ENCODE results near the gene FAM50B. TPM values are rescaled to one million over a fixed set of nuclear protein-coding genes. Genes with fewer than 3 reads are reported as not detected.

The FAM50B gene
- total RNA-seq, 1 experiment from 2014 or later, result 3.3 TPM

DNA sequence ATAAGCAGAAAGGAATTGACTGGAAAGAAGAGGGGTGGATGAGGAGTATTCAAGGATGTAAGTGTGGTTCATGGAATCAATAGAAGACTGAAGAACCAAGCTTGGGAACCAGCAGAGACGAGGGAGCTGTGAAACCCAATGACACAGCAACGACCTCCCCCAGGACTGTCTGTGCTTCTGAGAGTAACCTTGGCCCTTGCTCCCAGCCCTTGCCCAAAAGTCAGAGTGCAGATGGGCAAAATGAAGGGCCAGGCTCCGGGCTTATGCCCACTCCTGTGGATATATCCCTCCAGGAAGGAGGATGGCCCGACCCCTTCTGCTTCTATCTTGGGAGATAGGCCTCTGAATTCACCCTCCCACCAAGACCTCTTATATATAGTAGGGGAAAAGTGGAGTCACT is 24.9 kb downstream of the FAM50B start:
- Histone ChIP-seq H3K18ac (ENCODE audit: insufficient read length, low read depth, low read length) (no peak overlapping the region), H2BK15ac (ENCODE audit: low read depth, low read length) (no peak overlapping the region), H3K23ac (ENCODE audit: insufficient read length, low read depth, low read length) (no peak overlapping the region), H3K14ac (ENCODE audit: insufficient read depth, low read length) (no peak overlapping the region), H3K27ac (ENCODE audit: insufficient read length, low read depth, low read length) (no peak overlapping the region), H3K56ac (ENCODE audit: insufficient read length, low read depth, low read length) (no peak overlapping the region), H3T11ph (ENCODE audit: low read length) (no peak overlapping the region), H3K79me1 (ENCODE audit: insufficient read depth, low read depth, low read length, poor library complexity, severe bottlenecking) (no peaks in the 10 kb centered on the region), H2AFZ (ENCODE audit: low read length) (no peak overlapping the region), H2BK12ac (ENCODE audit: insufficient read length, low read depth, low read length) (no peak overlapping the region), H2BK20ac (ENCODE audit: low read depth, low read length, poor library complexity, severe bottlenecking) (no peak overlapping the region), H4K8ac (replicated peaks; ENCODE audit: insufficient read length, low read depth, low read length) (no peak overlapping the region), H3K9ac (ENCODE audit: extremely low read depth, insufficient read length, low read length) (no peak overlapping the region), H3K4me1 (ENCODE audit: insufficient read depth, low read length) (no peaks in the 10 kb centered on the region), H3K27me3 (ENCODE audit: insufficient read depth, low read length) (no peaks in the 10 kb centered on the region), H4K5ac (ENCODE audit: insufficient read length, low read depth, low read length) (no peak overlapping the region), H2AK5ac (ENCODE audit: insufficient read length, low read length) (no peak overlapping the region), H3K9me3 (ENCODE audit: control insufficient read depth, low read depth, low read length) (no peaks in the 10 kb centered on the region), H2BK120ac (ENCODE audit: low read depth, low read length, poor library complexity, severe bottlenecking) (no peak overlapping the region), H3K23me2 (ENCODE audit: insufficient read length, low read depth, low read length, poor library complexity, severe bottlenecking) (no peaks in the 10 kb centered on the region), H3K4me2 (ENCODE audit: insufficient read depth, insufficient read length, low read length) (no peak overlapping the region), H3K79me2 (ENCODE audit: insufficient read depth, low read length) (no peaks in the 10 kb centered on the region), H4K20me1 (ENCODE audit: control insufficient read depth, insufficient read depth, insufficient read length) (no peaks in the 10 kb centered on the region), H4K91ac (ENCODE audit: insufficient read length, low read depth, low read length) (no peak overlapping the region), H3K4ac (ENCODE audit: low read depth, low read length) (no peak overlapping the region), H2BK5ac (ENCODE audit: insufficient read length, low read length) (no peak overlapping the region)
- Mint-ChIP-seq H3K4me3 (no peak overlapping the region), H3K36me3 (ENCODE audit: insufficient read depth in 1 of 3, low read depth in 3 of 3) (no peaks in the 10 kb centered on the region), H3K9me3 (no peaks in the 10 kb centered on the region), H3K27ac (no peak overlapping the region), H3K4me1 (no peaks in the 10 kb centered on the region), H3K27me3 (ENCODE audit: low read depth) (peaks cover 2% of the 10 kb centered on the region; the same call in 1 of the 2 replicates)
- no CpG with 5 or more reads among the region's 4 CpGs for WGBS (ENCODE audit: extremely low coverage, insufficient read length, low lambda C conversion rate)
- no peak for DNase-seq
- TF ChIP-seq, protein P1, sequence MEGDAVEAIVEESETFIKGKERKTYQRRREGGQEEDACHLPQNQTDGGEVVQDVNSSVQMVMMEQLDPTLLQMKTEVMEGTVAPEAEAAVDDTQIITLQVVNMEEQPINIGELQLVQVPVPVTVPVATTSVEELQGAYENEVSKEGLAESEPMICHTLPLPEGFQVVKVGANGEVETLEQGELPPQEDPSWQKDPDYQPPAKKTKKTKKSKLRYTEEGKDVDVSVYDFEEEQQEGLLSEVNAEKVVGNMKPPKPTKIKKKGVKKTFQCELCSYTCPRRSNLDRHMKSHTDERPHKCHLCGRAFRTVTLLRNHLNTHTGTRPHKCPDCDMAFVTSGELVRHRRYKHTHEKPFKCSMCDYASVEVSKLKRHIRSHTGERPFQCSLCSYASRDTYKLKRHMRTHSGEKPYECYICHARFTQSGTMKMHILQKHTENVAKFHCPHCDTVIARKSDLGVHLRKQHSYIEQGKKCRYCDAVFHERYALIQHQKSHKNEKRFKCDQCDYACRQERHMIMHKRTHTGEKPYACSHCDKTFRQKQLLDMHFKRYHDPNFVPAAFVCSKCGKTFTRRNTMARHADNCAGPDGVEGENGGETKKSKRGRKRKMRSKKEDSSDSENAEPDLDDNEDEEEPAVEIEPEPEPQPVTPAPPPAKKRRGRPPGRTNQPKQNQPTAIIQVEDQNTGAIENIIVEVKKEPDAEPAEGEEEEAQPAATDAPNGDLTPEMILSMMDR (conservative IDR thresholded peaks at IDR 0.05), result no peak
